T-helper 1 cell treated with Interleukin-12 subunit alpha and Interleukin-12 subunit beta and Interleukin-4 antibody, amounts not matched to agents 30 μg/mL and 1 μg/mL, for 36 hours (primary cell): ENCODE data around the gene ACADL.

ENCODE experiments used
- H3K27ac Mint-ChIP-seq: one replicate; pipeline ENCODE4 v1.8.0; 2021; ENCODE audit warnings: mild to moderate bottlenecking, mixed read lengths
- H3K27me3 Mint-ChIP-seq: one replicate; pipeline ENCODE4 v1.8.0; 2021; ENCODE audit warnings: low read depth, mixed read lengths
- H3K36me3 Mint-ChIP-seq: one replicate; pipeline ENCODE4 v1.8.0; 2021; ENCODE audit warnings: low read depth, mixed read lengths
- H3K4me1 Mint-ChIP-seq: one replicate; pipeline ENCODE4 v1.8.0; 2021; ENCODE audit warnings: low read depth, mixed read lengths
- H3K4me3 Mint-ChIP-seq: one replicate; pipeline ENCODE4 v1.8.0; 2021; ENCODE audit warnings: mild to moderate bottlenecking, moderate library complexity, mixed read lengths
- H3K9me3 Mint-ChIP-seq: one replicate; pipeline ENCODE4 v1.8.0; 2021; ENCODE audit warnings: mixed read lengths

ACADL gene

DNA sequence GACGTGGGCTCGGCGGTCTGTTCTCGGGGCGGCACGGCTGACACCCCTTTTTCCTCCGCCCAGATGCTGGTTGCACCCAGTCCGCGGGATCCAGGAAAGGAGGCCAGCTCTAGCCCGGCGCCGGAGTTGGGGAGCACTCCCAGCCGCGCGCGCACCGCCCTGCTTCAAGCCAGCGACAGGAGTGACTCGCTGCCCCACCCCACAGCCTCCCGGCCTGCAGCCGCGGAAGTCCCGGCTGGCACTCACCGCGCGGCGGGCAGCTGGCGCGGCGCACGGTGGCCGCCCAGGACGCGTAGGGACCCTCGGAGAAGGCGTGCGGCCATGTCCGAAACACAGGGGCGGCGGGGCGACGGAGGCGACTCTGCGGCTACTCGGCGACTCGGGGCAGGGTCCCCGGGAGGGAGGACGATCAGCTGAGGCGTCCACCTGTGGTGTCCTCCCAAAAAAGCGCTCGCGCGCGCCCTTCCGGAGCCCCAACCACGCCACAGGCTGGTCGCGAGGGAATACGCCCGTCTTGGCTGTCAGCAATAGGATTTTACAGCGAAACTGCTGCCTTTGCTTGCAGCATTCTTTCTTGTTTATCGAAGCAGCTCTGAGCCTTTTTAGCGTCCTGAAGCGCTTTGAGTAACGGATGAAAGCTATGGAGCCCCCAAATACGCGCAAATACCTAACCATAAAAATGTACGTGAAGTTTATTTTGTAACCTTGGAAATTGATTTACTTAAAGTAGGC, at the start of gene ACADL:
Gene ACADL (minus strand): TSS at position 507 of the 732 bp plus-strand sequence. CDS start 184 bp downstream, at position 323.
- Mint-ChIP-seq H3K27ac (no peak within 1 kb of the TSS), H3K4me3 (no peak within 1 kb of the TSS), H3K4me1 (peaks cover 2% of the 10 kb centered on the region), H3K27me3 (peaks cover 56% of the 10 kb centered on the region), H3K9me3 (no peaks in the 10 kb centered on the region), H3K36me3 (no peaks in the 10 kb centered on the region)

DNA sequence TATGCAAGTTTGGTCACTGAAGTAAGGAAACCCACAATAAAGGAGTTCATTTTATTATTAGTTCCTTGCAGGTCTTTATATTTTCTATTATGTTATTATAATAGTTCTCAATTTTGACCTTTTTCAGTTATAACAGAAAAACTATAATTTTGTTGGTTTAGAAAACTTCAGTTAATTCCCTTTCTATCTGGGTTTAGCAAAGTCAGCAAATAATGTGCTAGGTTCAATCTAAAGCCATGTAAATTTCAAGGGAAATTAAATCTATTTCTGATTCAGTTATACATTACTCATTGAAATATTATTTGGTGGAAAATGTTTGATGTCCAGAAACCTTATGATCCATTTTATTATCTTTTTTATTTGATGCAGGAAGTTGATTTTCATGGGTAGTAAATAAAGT, 46.1 kb upstream of the ACADL start:
- Mint-ChIP-seq H3K36me3 (no peaks in the 10 kb centered on the region), H3K27me3 (no peaks in the 10 kb centered on the region), H3K4me1 (no peaks in the 10 kb centered on the region), H3K9me3 (no peaks in the 10 kb centered on the region), H3K4me3 (no peak overlapping the region), H3K27ac (no peak overlapping the region)

DNA sequence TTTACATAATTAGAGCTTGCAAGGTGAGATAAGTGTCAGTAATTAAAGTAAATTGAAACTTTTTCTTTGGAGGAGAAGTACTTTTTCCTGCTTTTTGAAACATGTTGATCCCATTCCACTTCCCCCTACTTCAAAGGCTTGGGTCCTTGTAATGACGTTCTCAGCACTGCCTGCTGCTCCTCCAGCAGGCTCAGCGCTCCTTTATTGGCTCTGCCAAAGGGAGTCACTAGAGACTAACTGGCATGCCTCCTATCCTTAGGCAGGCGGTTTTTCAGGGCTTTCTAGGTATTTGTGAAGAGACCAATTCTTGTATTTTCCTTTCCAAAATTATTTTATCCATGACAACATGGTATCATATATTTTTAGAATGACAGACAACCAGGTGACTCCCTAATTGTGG, 43.9 kb upstream of the ACADL start:
- Mint-ChIP-seq H3K36me3 (no peaks in the 10 kb centered on the region), H3K4me1 (no peaks in the 10 kb centered on the region), H3K27me3 (no peaks in the 10 kb centered on the region), H3K27ac (no peak overlapping the region), H3K9me3 (no peaks in the 10 kb centered on the region), H3K4me3 (no peak overlapping the region)

DNA sequence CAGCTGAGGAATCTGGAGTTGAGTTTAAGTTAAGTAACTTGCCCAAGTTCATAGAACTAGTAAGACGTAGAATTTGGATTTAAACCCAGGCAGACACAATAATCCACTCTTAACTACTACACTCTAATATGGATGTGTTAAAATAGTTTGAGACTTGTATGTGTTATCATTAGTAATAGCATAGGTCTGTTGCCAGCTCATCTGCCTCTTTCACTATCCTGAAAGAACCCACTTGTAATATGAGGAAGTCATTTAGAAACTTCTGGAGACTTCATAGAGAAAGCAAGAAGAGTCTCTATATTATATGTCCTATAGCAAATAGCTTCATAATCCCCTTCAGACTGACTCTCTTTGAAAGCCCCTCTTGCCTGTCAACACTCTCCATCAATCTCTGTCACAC, 43.0 kb upstream of the ACADL start:
- H3K9me3 Mint-ChIP-seq, result no peaks in the 10 kb centered on the region

DNA sequence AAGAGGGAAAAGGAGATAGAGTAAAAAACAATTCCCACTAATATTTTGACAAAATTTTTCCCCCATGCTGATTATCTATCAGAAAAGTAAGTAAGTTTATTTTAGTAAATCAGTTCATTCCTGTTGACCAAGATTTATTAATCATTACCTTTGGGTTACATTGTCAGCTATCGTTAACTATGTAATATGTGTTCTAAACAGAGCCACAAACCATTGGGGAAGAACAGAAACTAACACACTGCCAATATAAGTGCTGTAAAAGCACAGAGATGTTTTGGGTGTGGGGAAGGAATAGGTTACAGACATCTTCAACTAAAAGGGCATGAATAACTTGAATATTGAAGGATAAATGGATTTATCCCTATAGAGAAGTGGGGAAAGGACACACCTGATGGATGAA, 42.5 kb upstream of the ACADL start:
- H3K4me1 Mint-ChIP-seq, result no peaks in the 10 kb centered on the region
- H3K27me3 Mint-ChIP-seq, result no peaks in the 10 kb centered on the region
- H3K27ac Mint-ChIP-seq, result no peak overlapping the region
- no peaks in the 10 kb centered on the region for H3K9me3 Mint-ChIP-seq
- no peak overlapping the region for H3K4me3 Mint-ChIP-seq
- H3K36me3 Mint-ChIP-seq, result no peaks in the 10 kb centered on the region

More for the DNA sequence above, 43.0 kb upstream of the ACADL start:
- Mint-ChIP-seq H3K27me3 (no peaks in the 10 kb centered on the region), H3K36me3 (no peaks in the 10 kb centered on the region), H3K4me3 (no peak overlapping the region), H3K27ac (no peak overlapping the region), H3K4me1 (no peaks in the 10 kb centered on the region)

DNA sequence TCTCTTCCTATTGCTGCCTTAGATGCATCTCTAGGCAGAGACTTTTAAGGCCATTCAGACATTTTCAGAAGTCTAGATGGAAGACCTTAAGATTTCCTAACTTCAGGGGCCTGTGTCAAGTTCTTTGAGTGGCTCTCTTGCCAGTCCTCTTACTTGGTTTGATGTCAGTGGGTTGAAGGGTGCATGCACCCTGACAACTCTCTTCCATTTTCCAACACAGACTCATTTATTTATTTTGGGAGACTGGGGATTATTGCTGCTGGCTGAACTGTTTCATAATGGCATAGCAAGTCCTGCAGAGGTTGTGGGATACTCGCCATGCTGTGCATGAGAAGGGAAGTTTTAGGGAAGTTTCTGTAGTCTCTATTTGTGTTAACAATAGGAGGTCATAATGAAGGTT, 39.0 kb upstream of the ACADL start:
- H3K27ac Mint-ChIP-seq, result no peak overlapping the region
- H3K4me1 Mint-ChIP-seq, result no peaks in the 10 kb centered on the region
- H3K4me3 Mint-ChIP-seq, result no peak overlapping the region
- no peaks in the 10 kb centered on the region for H3K9me3 Mint-ChIP-seq
- no peaks in the 10 kb centered on the region for H3K27me3 Mint-ChIP-seq
- H3K36me3 Mint-ChIP-seq, result no peaks in the 10 kb centered on the region

DNA sequence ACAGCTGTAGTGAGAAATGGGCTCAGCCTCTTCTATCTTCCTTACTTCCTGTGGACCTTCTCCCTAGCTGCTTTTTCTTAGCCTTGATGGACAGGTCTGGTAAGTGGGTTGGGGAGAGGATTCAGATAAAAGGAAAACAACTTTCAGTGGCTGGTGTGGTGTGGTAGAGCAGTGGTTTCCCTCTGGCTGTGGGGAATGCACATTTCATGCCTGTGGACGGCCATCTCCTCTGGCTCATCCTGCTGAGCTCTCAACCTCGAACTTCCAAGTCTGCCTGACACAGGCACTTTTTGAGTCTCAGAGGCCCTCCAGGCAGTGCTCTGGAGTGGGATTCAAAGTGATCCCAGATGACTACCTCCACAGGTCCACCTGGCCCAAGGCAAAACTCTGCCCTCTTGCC, 38.6 kb upstream of the ACADL start:
- Mint-ChIP-seq H3K9me3 (no peaks in the 10 kb centered on the region), H3K27ac (no peak overlapping the region), H3K36me3 (no peaks in the 10 kb centered on the region), H3K4me1 (no peaks in the 10 kb centered on the region), H3K27me3 (no peaks in the 10 kb centered on the region), H3K4me3 (no peak overlapping the region)

DNA sequence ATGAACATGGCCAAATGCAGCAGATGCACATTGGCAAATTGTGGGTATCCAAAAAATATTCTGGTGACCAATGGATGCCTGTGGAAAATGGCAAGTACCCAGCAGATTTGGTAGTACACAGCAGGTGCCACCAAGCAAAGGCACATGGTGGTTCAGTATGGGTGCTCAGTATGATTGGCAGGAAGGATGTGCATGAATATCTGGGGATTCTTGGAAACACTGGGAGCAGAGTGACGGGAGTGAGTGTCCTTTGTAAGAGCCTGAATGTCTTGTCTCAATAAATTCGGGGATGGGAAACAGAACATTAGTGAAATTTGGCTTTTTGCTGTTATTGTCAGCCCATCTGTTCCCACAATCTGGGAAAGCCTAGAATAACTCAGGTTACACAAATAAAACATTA, 36.8 kb upstream of the ACADL start:
- H3K9me3 Mint-ChIP-seq, result no peaks in the 10 kb centered on the region
- no peaks in the 10 kb centered on the region for H3K27me3 Mint-ChIP-seq
- H3K27ac Mint-ChIP-seq, result no peak overlapping the region
- H3K4me1 Mint-ChIP-seq, result no peaks in the 10 kb centered on the region
- no peaks in the 10 kb centered on the region for H3K36me3 Mint-ChIP-seq
- no peak overlapping the region for H3K4me3 Mint-ChIP-seq

DNA sequence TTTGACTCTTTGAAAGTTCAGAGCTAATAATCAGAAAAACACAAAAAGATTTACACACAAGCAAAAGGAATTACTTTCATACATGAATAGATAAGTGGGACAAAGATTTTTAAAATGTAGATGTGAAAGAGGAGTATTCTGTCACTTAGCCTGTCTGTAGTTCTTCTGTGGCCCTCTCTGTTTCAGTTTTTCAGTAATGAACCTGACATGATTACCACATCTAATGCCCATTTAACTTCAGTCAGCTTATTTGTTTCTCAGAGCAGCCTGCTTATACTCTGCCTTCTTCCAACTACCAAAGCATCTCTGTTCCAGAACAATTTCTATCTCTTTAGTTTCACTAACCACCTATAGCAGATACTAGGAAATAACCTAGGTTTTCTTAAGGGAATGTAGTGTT, 34.4 kb upstream of the ACADL start:
- Mint-ChIP-seq H3K36me3 (no peaks in the 10 kb centered on the region), H3K27ac (no peak overlapping the region), H3K4me1 (no peaks in the 10 kb centered on the region), H3K9me3 (no peaks in the 10 kb centered on the region), H3K4me3 (no peak overlapping the region), H3K27me3 (no peaks in the 10 kb centered on the region)

DNA sequence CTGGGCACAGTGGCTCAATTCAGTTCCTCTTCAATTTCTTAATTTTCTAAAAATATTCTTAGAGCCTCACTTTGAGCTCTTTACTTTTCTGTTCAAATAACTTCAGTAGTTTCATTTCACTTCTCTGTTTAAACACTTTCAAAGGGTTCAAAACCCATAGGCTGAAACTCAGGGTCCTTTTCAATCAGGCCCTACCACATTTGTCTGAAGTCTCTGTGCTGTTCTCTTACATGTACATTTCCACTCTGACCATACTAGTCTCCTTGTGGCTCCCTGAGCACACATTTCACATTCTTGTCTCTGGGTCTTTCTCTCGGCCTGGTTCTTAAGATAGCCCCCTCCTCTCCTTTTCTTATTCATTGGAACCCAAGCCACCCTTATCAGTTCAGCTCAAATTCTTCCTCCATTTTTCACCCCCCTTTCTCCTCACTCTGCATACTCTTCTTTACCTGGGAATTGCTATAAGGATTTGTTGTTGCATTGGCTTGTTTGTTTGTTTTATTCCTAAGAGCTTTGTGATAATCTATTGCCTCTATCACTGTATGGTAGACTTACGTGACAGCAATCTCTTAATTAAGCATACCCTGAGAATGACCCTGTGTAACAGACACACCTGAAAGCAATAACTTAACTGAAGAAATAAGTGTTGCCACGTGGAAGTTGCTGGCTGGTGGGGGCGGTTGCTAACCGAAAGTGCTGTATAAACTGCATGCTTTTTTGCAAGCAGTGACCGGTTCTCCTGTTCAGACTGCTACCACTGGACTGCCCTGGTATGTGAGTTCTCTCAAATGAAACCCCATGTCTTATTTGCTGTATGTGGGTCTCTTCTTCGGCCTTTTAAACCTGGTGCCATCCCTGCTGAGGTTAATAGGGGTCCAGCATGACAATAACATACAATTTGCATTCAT, 27.7 kb upstream of the ACADL start:
- no peaks in the 10 kb centered on the region for H3K4me1 Mint-ChIP-seq
- H3K27me3 Mint-ChIP-seq, result no peaks in the 10 kb centered on the region
- no peaks in the 10 kb centered on the region for H3K36me3 Mint-ChIP-seq
- no peak overlapping the region for H3K4me3 Mint-ChIP-seq
- H3K27ac Mint-ChIP-seq, result no peak overlapping the region
- no peaks in the 10 kb centered on the region for H3K9me3 Mint-ChIP-seq

DNA sequence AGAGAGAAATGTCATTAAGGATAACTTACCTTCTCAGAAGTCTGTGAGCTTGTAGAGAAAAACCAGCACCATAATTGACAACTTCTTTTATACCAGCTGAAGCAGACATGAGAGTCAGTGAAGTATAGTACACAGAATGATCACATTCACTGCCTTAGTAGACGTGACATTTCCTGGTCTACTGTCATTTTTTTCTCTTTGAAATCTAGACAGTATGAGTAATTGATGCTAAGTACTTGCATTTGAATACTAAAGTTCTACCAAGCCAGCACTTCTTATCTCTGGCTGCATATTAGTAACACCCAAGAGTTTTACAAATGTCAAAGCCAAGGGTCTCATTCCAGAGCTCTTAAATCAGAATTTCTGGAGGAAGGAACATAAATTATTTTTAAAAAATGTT, 25.4 kb upstream of the ACADL start:
- Mint-ChIP-seq H3K27me3 (no peaks in the 10 kb centered on the region), H3K4me3 (no peak overlapping the region), H3K4me1 (no peaks in the 10 kb centered on the region), H3K36me3 (no peaks in the 10 kb centered on the region), H3K27ac (no peak overlapping the region), H3K9me3 (no peaks in the 10 kb centered on the region)

DNA sequence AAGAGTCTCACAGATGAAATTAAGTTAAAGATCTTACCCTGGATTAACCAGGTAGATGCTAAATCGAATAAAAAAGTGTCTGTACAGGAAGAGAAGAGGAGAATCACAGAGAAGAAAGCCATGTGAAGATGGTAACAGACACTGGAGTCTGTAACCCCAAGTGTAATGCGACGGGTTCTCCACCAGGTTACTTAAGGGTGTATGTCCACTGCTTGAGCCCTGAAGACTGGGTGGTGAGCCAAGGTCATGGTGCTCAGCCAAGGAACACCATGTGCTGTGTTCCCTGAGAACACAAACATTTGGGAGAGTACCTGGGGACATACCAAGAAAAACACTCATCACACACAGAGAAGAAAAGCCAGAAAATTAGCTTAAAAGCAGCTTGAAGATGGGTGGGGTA, 8.2 kb upstream of the ACADL start:
- peaks cover 6% of the 10 kb centered on the region for H3K27me3 Mint-ChIP-seq
- no peaks in the 10 kb centered on the region for H3K36me3 Mint-ChIP-seq
- H3K4me3 Mint-ChIP-seq, result no peak overlapping the region
- H3K9me3 Mint-ChIP-seq, result no peaks in the 10 kb centered on the region
- H3K4me1 Mint-ChIP-seq, result no peaks in the 10 kb centered on the region
- H3K27ac Mint-ChIP-seq, result no peak overlapping the region

DNA sequence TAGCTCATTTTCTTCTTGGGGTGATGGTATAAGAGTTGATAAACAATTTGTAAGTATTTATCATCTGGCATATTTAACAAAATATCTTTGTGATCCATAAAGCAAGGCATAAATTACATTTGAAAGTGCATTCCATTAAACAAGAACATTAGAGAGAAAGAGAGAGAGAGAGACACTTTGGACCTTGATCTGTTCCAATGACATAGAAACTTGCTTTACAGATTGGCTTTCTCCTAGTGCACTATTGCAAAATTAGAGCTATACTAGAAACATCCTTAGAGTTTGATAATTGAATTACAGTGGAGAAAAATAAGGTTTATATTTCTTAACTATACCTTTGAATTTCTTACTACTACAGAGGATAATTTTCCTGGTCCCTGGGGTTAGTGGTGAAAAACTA, 5.7 kb upstream of the ACADL start:
- Mint-ChIP-seq H3K27ac (no peak overlapping the region), H3K36me3 (no peaks in the 10 kb centered on the region), H3K4me3 (no peak overlapping the region), H3K27me3 (peaks cover 14% of the 10 kb centered on the region), H3K9me3 (no peaks in the 10 kb centered on the region), H3K4me1 (no peaks in the 10 kb centered on the region)

DNA sequence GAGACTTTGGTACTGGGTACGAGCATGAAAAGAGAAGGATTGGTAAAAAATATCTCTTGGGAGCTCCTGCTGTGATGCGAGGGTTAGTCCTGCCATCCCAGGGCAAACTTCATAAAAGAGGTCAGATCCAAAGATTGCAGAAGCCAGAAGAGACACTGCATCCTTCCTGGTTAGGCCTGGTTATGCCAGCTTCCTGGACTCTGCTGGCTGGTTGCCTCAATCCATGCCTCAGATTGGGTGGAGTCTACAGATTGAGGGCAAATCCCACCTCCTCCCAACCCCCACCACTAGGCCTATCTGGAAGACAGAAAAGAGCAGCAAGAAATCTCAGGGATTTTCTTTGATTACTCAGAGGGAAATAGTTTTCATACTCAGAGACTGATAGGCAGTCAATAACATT, 5.3 kb upstream of the ACADL start:
- Mint-ChIP-seq H3K9me3 (no peaks in the 10 kb centered on the region), H3K36me3 (no peaks in the 10 kb centered on the region), H3K27ac (no peak overlapping the region), H3K4me3 (no peak overlapping the region), H3K4me1 (no peaks in the 10 kb centered on the region), H3K27me3 (peaks cover 19% of the 10 kb centered on the region)

DNA sequence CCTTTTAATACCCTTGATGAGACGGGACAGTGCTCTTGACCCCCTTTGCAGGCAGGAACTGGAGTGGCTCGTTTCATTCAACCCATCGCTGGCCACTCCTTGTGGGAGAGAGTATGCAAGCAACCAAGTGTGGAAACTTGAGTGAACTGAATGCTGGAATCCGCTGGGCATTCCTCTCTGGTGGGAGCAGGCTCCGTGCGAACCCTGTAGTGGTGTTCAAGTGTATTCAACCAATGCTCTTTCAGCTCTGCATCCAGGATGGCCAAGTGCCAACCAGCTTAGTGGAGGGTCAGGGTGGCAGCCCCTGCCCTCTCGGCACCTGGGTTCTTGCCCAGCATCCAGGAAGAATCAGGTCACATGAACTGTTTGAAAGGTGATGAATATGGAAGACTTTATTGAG, 3.3 kb upstream of the ACADL start:
- Mint-ChIP-seq H3K4me1 (peaks cover 2% of the 10 kb centered on the region), H3K36me3 (no peaks in the 10 kb centered on the region), H3K27ac (no peak overlapping the region), H3K27me3 (peaks cover 35% of the 10 kb centered on the region), H3K4me3 (no peak overlapping the region), H3K9me3 (no peaks in the 10 kb centered on the region)
